HepG2 (cell line): ENCODE results near the gene CD200. TPM values are rescaled to one million over a fixed set of nuclear protein-coding genes. Genes with fewer than 3 reads are reported as not detected.

ENCODE experiments used
- ATAC-seq: fragments of 200-7000 bp; cut with Tn5 transposase; 3 replicates; pipeline ENCODE4 v1.9.1; 2020; ENCODE audit warnings: mild to moderate bottlenecking, moderate library complexity
- BruUV-seq: library from RNA; stranded (reverse); fragments of 400-500 nt; replicated peaks from 2 replicates; lab custom pipeline; 2021; lab: Mats Ljungman, UMichigan
- CTCF ChIA-PET: fragments of 300-600 bp; formaldehyde crosslinking; extraction: SDS; loops from one replicate; lab custom pipeline; 2021; ENCODE audit warnings: low total read pairs, inconsistent platforms, low intra/inter-chr PET ratio; lab: Yijun Ruan, JAX
- POLR2A ChIA-PET: fragments of 350-600 bp; sonication (Branson Sonifier 250); formaldehyde crosslinking; loops from one replicate; lab custom pipeline; 2020; ENCODE audit warnings: antibody characterized with exemption, inconsistent platforms; lab: Yijun Ruan, JAX
- DNase-seq: peaks from one replicate; pipeline ENCODE4 v3.0.0-alpha.2; 2015; ENCODE audit warnings: low spot score
- FAIRE-seq: peaks from 3 replicates; lab custom pipeline; 2011; peaks lifted over from hg19 to GRCh38; lab: Jason Lieb, UNC
- H2AFZ ChIP-seq: one replicate; pipeline ENCODE4 v1.6.1; 2011; ENCODE audit warnings: low read length, inconsistent platforms
- H3K27ac ChIP-seq: fragments of 300-600 bp; 3 replicates; pipeline ENCODE4 v1.8.0; 2011; ENCODE audit warnings: mixed run types, mild to moderate bottlenecking, mixed read lengths, low read length, inconsistent platforms; ENCODE audit not compliant: insufficient read depth; ENCODE audit errors: extremely low read length
- H3K27me3 ChIP-seq, 2 experiments: fragments of 200-600 bp in 1 of 2; 2 replicates in 1 of 2; 3 replicates in 1 of 2; pipeline versions ENCODE4 v1.6.0 to v1.8.0; 2011; ENCODE audit warnings: low read length in 2 of 2, mild to moderate bottlenecking in 2 of 2, moderate library complexity in 2 of 2, inconsistent platforms in 1 of 2; ENCODE audit not compliant: insufficient read depth in 2 of 2, control insufficient read depth in 1 of 2
- H3K36me3 ChIP-seq, 2 experiments: fragments of 200-600 bp in 1 of 2; replicated peaks in 1 of 2; 2 replicates in 1 of 2; 3 replicates in 1 of 2; pipeline versions ENCODE4 v1.5.1 to v1.8.0; 2011; ENCODE audit warnings: low read length in 2 of 2, inconsistent platforms in 1 of 2; ENCODE audit not compliant: insufficient read depth in 2 of 2, control insufficient read depth in 1 of 2
- H3K4me1 ChIP-seq: 2 replicates; pipeline ENCODE4 v1.5.1; 2012; ENCODE audit warnings: low read length, inconsistent platforms; ENCODE audit not compliant: insufficient read depth
- H3K4me2 ChIP-seq: 2 replicates; pipeline ENCODE4 v1.6.0; 2011; ENCODE audit warnings: low read depth, low read length, inconsistent platforms
- H3K4me3 ChIP-seq, 3 experiments: fragments of 200-600 bp in 1 of 3; sonication (generic), shearing (Covaris generic) in 1 of 3; replicated peaks in 1 of 3; 2 replicates each; pipeline ENCODE4 v1.5.1; 2011 to 2016; ENCODE audit warnings: low read length in 3 of 3, inconsistent platforms in 2 of 3, low read depth in 2 of 3, mild to moderate bottlenecking in 2 of 3, control low read depth in 1 of 3, mixed read lengths in 1 of 3; ENCODE audit not compliant: insufficient read depth in 1 of 3
- H3K79me2 ChIP-seq: one replicate; pipeline ENCODE4 v1.6.1; 2011; ENCODE audit warnings: low read length, inconsistent platforms; ENCODE audit not compliant: insufficient read depth
- H3K9ac ChIP-seq: 2 replicates; pipeline ENCODE4 v1.6.0; 2011; ENCODE audit warnings: mild to moderate bottlenecking, low read depth, low read length, inconsistent platforms; ENCODE audit not compliant: insufficient read depth
- H3K9me3 ChIP-seq: 2 replicates; pipeline ENCODE4 v1.5.1; 2012; ENCODE audit warnings: mild to moderate bottlenecking, low read length
- H4K20me1 ChIP-seq: 2 replicates; pipeline ENCODE4 v1.6.0; 2011; ENCODE audit warnings: inconsistent platforms, mild to moderate bottlenecking, low read length, moderate library complexity; ENCODE audit not compliant: insufficient read depth
- ARNTL ChIP-seq: sonication (generic); formaldehyde crosslinking; IDR thresholded peaks from 2 replicates; pipeline ENCODE4 v1.4.0; 2020; ENCODE audit warnings: mild to moderate bottlenecking, missing genetic modification reagents
- GTF3A ChIP-seq: sonication (generic); formaldehyde crosslinking; conservative IDR thresholded peaks from 2 replicates; pipeline ENCODE4 v1.4.0; 2020; ENCODE audit warnings: mild to moderate bottlenecking, missing genetic modification reagents
- ISX ChIP-seq: sonication (generic); formaldehyde crosslinking; conservative IDR thresholded peaks from 2 replicates; pipeline ENCODE4 v1.5.0; 2020; ENCODE audit warnings: missing genetic modification reagents
- PLRG1 ChIP-seq: fragments of 450-650 bp; conservative IDR thresholded peaks from 2 replicates; pipeline ENCODE4 v1.6.1; 2016
- ZNF17 ChIP-seq: sonication (generic); formaldehyde crosslinking; IDR thresholded peaks from 2 replicates; pipeline ENCODE4 v1.5.0; 2020; ENCODE audit warnings: mild to moderate bottlenecking, missing genetic modification reagents
- ZNF20 ChIP-seq: sonication (generic); formaldehyde crosslinking; IDR thresholded peaks from 2 replicates; pipeline ENCODE4 v1.4.0; 2020; ENCODE audit warnings: mild to moderate bottlenecking, moderate library complexity, missing genetic modification reagents
- WGBS: methylation state at CpG from one replicate; pipeline ENCODE4 v1.1.6; 2017; ENCODE audit warnings: low lambda C conversion rate; 5-methylcytosine and 5-hydroxymethylcytosine counted together
- in situ Hi-C: cut with HindIII; loops from 2 replicates; pipeline ENCODE4 v1.10.0; 2017; ENCODE audit warnings: low pct_unique_long_range_greater_than_20kb; ENCODE audit not compliant: extremely low pct_ligation_motif_present
- intact Hi-C: fragments of 100-400 bp; cut with micrococcal nuclease; formaldehyde crosslinking; loops from one replicate; pipeline ENCODE4 v1.10.0; 2022; ENCODE audit not compliant: unreplicated experiment
- polyA plus RNA-seq, 8 experiments: library from polyadenylated mRNA; depleted of rRNA in 3 of 8; stranded (reverse) in 7 of 8; unstranded in 1 of 8; fragments of >200 nt; fragmentation: Illumina TruSeq in 4 of 8; extraction: Trizol in 4 of 8; gene quantifications; 2 replicates each; pipeline versions ENCODE4 v1.2.1 to v1.2.3, GENCODE V29; 2011 to 2016; ENCODE audit warnings: low read depth in 4 of 8, missing spikeins in 1 of 8, mixed read lengths in 1 of 8; ENCODE audit not compliant: insufficient read depth in 1 of 8
- total RNA-seq, 5 experiments: library from RNA; depleted of rRNA; stranded (reverse); fragments of >200 nt; fragmentation: Illumina TruSeq; extraction: Trizol; gene quantifications; 2 replicates each; pipeline ENCODE4 v1.2.3, GENCODE V29; 2016; ENCODE audit warnings: low read depth in 1 of 5
- TF ChIP-seq, protein P1 (sequence below): sonication (generic); formaldehyde crosslinking; IDR thresholded peaks from 2 replicates; pipeline ENCODE4 v1.4.0; 2020; ENCODE audit warnings: missing genetic modification reagents, borderline replicate concordance
- TF ChIP-seq, protein P2 (sequence below): sonication (generic); formaldehyde crosslinking; IDR thresholded peaks from 2 replicates; pipeline ENCODE4 v1.4.0; 2020; ENCODE audit warnings: missing genetic modification reagents; ENCODE audit errors: not compliant biosample characterization
- TF ChIP-seq, protein P3 (sequence below): sonication (generic); formaldehyde crosslinking; IDR thresholded peaks from 2 replicates; pipeline ENCODE4 v1.5.1; 2020; ENCODE audit warnings: mild to moderate bottlenecking, missing genetic modification reagents

CD200 gene
- total and polyA plus RNA-seq, 2 of the 13 experiments (the other 11 are each of a cell fraction or from before 2014, with no cell fraction given) = not detected

DNA sequence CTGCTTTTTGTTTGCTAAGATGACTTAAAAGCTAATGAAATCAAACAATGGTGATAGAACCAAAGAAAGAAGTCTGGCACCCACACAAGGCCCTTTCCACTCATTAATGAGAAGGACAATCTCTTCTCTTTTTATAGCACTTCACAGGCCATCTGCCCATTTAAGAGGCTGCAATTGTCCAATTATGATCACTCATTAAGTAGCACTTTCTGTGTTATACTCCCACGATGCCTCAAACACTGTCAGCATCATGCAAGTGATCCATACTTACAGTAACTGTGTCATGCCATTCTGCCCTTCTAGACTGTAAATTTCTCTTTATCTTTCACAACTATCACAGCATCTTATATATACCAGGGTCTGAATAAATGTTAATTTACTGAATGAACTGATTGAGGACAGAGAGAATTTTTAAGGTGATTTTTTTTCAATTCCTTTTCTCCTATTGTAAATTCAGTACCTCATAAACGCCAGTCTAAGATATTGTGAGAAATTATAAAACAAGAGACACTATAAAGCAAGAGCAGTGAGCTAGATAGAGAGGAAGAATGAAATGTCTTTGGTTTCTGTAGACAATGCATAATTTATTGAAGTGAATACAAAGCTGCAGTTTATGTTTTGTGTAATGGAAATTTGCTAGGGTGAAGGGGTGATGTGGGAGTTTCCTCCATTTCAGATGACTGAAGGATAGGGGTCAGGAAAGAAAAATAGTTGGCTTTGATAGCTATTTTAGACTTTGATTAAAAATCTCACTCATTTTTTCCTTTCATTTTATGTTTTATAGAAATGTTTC, 17.3 kb downstream of the CD200 start:
- Histone ChIP-seq H3K4me3 (no peak overlapping the region), H2AFZ (no peak overlapping the region), H3K9me3 (no peaks in the 10 kb centered on the region), H3K79me2 (no peaks in the 10 kb centered on the region), H4K20me1 (no peaks in the 10 kb centered on the region), H3K4me1 (no peaks in the 10 kb centered on the region), H3K27ac (no peak overlapping the region), H3K9ac (no peak overlapping the region), H3K4me2 (no peak overlapping the region), H3K36me3 (no peaks in the 10 kb centered on the region), H3K27me3 (no peaks in the 10 kb centered on the region)
- WGBS = 0% methylated on average over 2 of the region's 2 CpGs
- no peak for ATAC-seq
- FAIRE-seq = no peak
- POLR2A ChIA-PET = no interaction called here
- CTCF ChIA-PET = no interaction called here
- DNase-seq = no peak
- TF ChIP-seq, protein P1, sequence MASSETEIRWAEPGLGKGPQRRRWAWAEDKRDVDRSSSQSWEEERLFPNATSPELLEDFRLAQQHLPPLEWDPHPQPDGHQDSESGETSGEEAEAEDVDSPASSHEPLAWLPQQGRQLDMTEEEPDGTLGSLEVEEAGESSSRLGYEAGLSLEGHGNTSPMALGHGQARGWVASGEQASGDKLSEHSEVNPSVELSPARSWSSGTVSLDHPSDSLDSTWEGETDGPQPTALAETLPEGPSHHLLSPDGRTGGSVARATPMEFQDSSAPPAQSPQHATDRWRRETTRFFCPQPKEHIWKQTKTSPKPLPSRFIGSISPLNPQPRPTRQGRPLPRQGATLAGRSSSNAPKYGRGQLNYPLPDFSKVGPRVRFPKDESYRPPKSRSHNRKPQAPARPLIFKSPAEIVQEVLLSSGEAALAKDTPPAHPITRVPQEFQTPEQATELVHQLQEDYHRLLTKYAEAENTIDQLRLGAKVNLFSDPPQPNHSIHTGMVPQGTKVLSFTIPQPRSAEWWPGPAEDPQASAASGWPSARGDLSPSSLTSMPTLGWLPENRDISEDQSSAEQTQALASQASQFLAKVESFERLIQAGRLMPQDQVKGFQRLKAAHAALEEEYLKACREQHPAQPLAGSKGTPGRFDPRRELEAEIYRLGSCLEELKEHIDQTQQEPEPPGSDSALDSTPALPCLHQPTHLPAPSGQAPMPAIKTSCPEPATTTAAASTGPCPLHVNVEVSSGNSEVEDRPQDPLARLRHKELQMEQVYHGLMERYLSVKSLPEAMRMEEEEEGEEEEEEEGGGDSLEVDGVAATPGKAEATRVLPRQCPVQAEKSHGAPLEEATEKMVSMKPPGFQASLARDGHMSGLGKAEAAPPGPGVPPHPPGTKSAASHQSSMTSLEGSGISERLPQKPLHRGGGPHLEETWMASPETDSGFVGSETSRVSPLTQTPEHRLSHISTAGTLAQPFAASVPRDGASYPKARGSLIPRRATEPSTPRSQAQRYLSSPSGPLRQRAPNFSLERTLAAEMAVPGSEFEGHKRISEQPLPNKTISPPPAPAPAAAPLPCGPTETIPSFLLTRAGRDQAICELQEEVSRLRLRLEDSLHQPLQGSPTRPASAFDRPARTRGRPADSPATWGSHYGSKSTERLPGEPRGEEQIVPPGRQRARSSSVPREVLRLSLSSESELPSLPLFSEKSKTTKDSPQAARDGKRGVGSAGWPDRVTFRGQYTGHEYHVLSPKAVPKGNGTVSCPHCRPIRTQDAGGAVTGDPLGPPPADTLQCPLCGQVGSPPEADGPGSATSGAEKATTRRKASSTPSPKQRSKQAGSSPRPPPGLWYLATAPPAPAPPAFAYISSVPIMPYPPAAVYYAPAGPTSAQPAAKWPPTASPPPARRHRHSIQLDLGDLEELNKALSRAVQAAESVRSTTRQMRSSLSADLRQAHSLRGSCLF = no peak
- TF ChIP-seq, protein P2, sequence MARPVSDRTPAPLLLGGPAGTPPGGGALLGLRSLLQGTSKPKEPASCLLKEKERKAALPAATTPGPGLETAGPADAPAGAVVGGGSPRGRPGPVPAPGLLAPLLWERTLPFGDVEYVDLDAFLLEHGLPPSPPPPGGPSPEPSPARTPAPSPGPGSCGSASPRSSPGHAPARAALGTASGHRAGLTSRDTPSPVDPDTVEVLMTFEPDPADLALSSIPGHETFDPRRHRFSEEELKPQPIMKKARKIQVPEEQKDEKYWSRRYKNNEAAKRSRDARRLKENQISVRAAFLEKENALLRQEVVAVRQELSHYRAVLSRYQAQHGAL (CRISPR knock-in tag) = no peak
- TF ChIP-seq ISX (CRISPR knock-in tag) (no peak), ZNF20 (CRISPR knock-in tag) (no peak), GTF3A (no peak), ZNF17 (CRISPR knock-in tag) (no peak), ARNTL (CRISPR knock-in tag) (no peak), PLRG1 (no peak)
- TF ChIP-seq, protein P3, sequence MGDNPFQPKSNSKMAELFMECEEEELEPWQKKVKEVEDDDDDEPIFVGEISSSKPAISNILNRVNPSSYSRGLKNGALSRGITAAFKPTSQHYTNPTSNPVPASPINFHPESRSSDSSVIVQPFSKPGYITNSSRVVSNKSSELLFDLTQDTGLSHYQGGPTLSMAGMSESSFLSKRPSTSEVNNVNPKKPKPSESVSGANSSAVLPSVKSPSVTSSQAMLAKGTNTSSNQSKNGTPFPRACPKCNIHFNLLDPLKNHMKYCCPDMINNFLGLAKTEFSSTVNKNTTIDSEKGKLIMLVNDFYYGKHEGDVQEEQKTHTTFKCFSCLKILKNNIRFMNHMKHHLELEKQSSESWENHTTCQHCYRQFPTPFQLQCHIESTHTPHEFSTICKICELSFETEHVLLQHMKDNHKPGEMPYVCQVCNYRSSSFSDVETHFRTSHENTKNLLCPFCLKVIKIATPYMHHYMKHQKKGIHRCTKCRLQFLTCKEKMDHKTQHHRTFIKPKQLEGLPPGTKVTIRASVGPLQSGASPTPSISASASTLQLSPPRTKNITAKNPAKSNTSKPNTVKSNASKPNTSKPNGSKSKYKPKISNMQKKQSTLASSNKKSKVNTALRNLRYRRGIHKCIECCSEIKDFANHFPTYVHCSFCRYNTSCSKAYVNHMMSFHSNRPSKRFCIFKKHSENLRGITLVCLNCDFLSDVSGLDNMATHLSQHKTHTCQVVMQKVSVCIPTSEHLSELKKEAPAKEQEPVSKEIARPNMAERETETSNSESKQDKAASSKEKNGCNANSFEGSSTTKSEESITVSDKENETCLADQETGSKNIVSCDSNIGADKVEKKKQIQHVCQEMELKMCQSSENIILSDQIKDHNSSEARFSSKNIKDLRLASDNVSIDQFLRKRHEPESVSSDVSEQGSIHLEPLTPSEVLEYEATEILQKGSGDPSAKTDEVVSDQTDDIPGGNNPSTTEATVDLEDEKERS (CRISPR knock-in tag) = no peak
- in situ Hi-C loops (no loop called here), intact Hi-C loops (no loop called here)
- BruUV-seq = no TSS peak
